Superior temporal gyrus (tissue), 1 donor: Measurements from ENCODE around the gene NELFB.
A peak's percentile ranks its signal among the peaks of the same experiment; 100 is the strongest.

ENCODE experiments used
- DNase-seq: peaks from one replicate; pipeline ENCODE4 v3.0.0-alpha.2; 2016; ENCODE audit errors: extremely low spot score

Gene NELFB

GRCh38 chr9:137281345-137282116, 26.4 kb downstream of the NELFB start:
- no peak for DNase-seq

GRCh38 chr9:137286975-137287383, 31.9 kb downstream of the NELFB start:
- DNase-seq, result no peak

GRCh38 chr9:137293094-137293481, 38.0 kb downstream of the NELFB start:
- no peak for DNase-seq

GRCh38 chr9:137293482-137294090, 38.5 kb downstream of the NELFB start:
- no peak for DNase-seq

GRCh38 chr9:137294091-137294680, 39.1 kb downstream of the NELFB start:
- DNase-seq, result no peak

GRCh38 chr9:137294681-137295237, 39.6 kb downstream of the NELFB start:
- no peak for DNase-seq

GRCh38 chr9:137295238-137295811, 40.2 kb downstream of the NELFB start:
- DNase-seq, result no peak

- DNase-seq, result no peak
Observed at GRCh38 chr9:137295849-137296669, 40.9 kb downstream of the NELFB start.

GRCh38 chr9:137296670-137297664, 41.8 kb downstream of the NELFB start:
- DNase-seq, result no peak

- no peak for DNase-seq
Observed at GRCh38 chr9:137297966-137298365, 42.8 kb downstream of the NELFB start.

GRCh38 chr9:137298401-137299202, 43.5 kb downstream of the NELFB start:
- no peak for DNase-seq

GRCh38 chr9:137299203-137299565, 44.1 kb downstream of the NELFB start:
- no peak for DNase-seq

- no peak for DNase-seq
Observed at GRCh38 chr9:137299938-137300337, 44.8 kb downstream of the NELFB start.

- no peak for DNase-seq
Observed at GRCh38 chr9:137300567-137301080, 45.5 kb downstream of the NELFB start.

- no peak for DNase-seq
Observed at GRCh38 chr9:137301081-137301947, 46.2 kb downstream of the NELFB start.

- peak; percentile 82 for DNase-seq
Observed at GRCh38 chr9:137302118-137302448, 47.0 kb downstream of the NELFB start, which contains the start of gene NRARP. Gene NRARP (minus strand): TSS chr9:137302271. CDS start chr9:137301928, 343 bp downstream.

GRCh38 chr9:137302449-137303150, 47.5 kb downstream of the NELFB start:
- no peak for DNase-seq
